Effector memory CD4-positive, alpha-beta T cell (primary cell): Measurements from ENCODE around the gene MELK.

ENCODE experiments used
- DNase-seq, 3 donors: peaks; one replicate each; pipeline ENCODE4 v3.0.0-alpha.2; 2020
- H3K27ac ChIP-seq: 2 replicates; pipeline ENCODE4 v1.7.0; 2013; ENCODE audit warnings: mild to moderate bottlenecking, low read length, moderate library complexity; ENCODE audit not compliant: insufficient read depth, poor library complexity, severe bottlenecking
- H3K27me3 ChIP-seq: replicated peaks from 2 replicates; pipeline ENCODE4 v1.7.0; 2013; ENCODE audit warnings: mild to moderate bottlenecking, low read length; ENCODE audit not compliant: insufficient read depth, control insufficient read depth, poor library complexity, severe bottlenecking
- H3K36me3 ChIP-seq: 2 replicates; pipeline ENCODE4 v1.7.0; 2013; ENCODE audit warnings: mild to moderate bottlenecking, low read length, moderate library complexity; ENCODE audit not compliant: control insufficient read depth, insufficient read depth
- H3K4me1 ChIP-seq: 2 replicates; pipeline ENCODE4 v1.7.0; 2013; ENCODE audit warnings: low read length, mild to moderate bottlenecking; ENCODE audit not compliant: control insufficient read depth, insufficient read depth, poor library complexity, severe bottlenecking
- H3K4me3 ChIP-seq: 2 replicates; pipeline ENCODE4 v1.7.0; 2013; ENCODE audit warnings: low read length, low read depth, mild to moderate bottlenecking; ENCODE audit not compliant: insufficient read depth, poor library complexity, severe bottlenecking
- H3K9me3 ChIP-seq: 2 replicates; pipeline ENCODE4 v1.7.0; 2013; ENCODE audit warnings: mild to moderate bottlenecking, low read length, moderate library complexity; ENCODE audit not compliant: control insufficient read depth

The MELK gene

GRCh38 chr9:36603006-36603405 lies 30.3 kb downstream of the MELK start:
- Histone ChIP-seq H3K27ac (no peak overlapping the region), H3K36me3 (no peaks in the 10 kb centered on the region), H3K4me3 (no peak overlapping the region), H3K9me3 (no peaks in the 10 kb centered on the region), H3K4me1 (no peaks in the 10 kb centered on the region), H3K27me3 (no peaks in the 10 kb centered on the region)
- no peak for DNase-seq

- H3K27me3 ChIP-seq: no peaks in the 10 kb centered on the region
- no peak overlapping the region for H3K27ac ChIP-seq
- no peaks in the 10 kb centered on the region for H3K4me1 ChIP-seq
- no peak overlapping the region for H3K4me3 ChIP-seq
- no peaks in the 10 kb centered on the region for H3K9me3 ChIP-seq
- H3K36me3 ChIP-seq: no peaks in the 10 kb centered on the region
- DNase-seq: no peak
These were observed 36.6 kb downstream of the MELK start for GRCh38 chr9:36609306-36609705.

- Histone ChIP-seq H3K4me3 (no peak overlapping the region), H3K36me3 (no peaks in the 10 kb centered on the region), H3K9me3 (no peaks in the 10 kb centered on the region), H3K4me1 (no peaks in the 10 kb centered on the region), H3K27me3 (no peaks in the 10 kb centered on the region), H3K27ac (no peak overlapping the region)
- no peak for DNase-seq
These were observed 49.4 kb downstream of the MELK start for GRCh38 chr9:36622121-36622520.

- DNase-seq: no peak
- H3K9me3 ChIP-seq: no peaks in the 10 kb centered on the region
- H3K27me3 ChIP-seq: no peaks in the 10 kb centered on the region
- no peaks in the 10 kb centered on the region for H3K36me3 ChIP-seq
- no peak overlapping the region for H3K4me3 ChIP-seq
- H3K4me1 ChIP-seq: no peaks in the 10 kb centered on the region
- no peak overlapping the region for H3K27ac ChIP-seq
These were observed 50.6 kb downstream of the MELK start for GRCh38 chr9:36623280-36623679.

- Histone ChIP-seq H3K27ac (no peak overlapping the region), H3K27me3 (no peaks in the 10 kb centered on the region), H3K36me3 (no peaks in the 10 kb centered on the region), H3K4me3 (no peak overlapping the region), H3K4me1 (no peaks in the 10 kb centered on the region), H3K9me3 (no peaks in the 10 kb centered on the region)
- no peak for DNase-seq
These were observed 52.4 kb downstream of the MELK start for GRCh38 chr9:36625006-36625615.

- no peaks in the 10 kb centered on the region for H3K9me3 ChIP-seq
- H3K36me3 ChIP-seq: no peaks in the 10 kb centered on the region
- no peaks in the 10 kb centered on the region for H3K4me1 ChIP-seq
- H3K27me3 ChIP-seq: no peaks in the 10 kb centered on the region
- DNase-seq: no peak
- H3K4me3 ChIP-seq: no peak overlapping the region
- no peak overlapping the region for H3K27ac ChIP-seq
These were observed 60.2 kb downstream of the MELK start for GRCh38 chr9:36632892-36633291.

GRCh38 chr9:36637491-36638270 lies 65.0 kb downstream of the MELK start:
- no peaks in the 10 kb centered on the region for H3K27me3 ChIP-seq

GRCh38 chr9:36640771-36641381 lies 68.2 kb downstream of the MELK start:
- no peaks in the 10 kb centered on the region for H3K27me3 ChIP-seq
- H3K9me3 ChIP-seq: no peaks in the 10 kb centered on the region
- no peaks in the 10 kb centered on the region for H3K4me1 ChIP-seq
- no peak overlapping the region for H3K27ac ChIP-seq
- H3K36me3 ChIP-seq: no peaks in the 10 kb centered on the region
- no peak overlapping the region for H3K4me3 ChIP-seq
- no peak for DNase-seq

More at GRCh38 chr9:36637491-36638270, 65.0 kb downstream of the MELK start:
- no peak for DNase-seq
- Histone ChIP-seq H3K36me3 (no peaks in the 10 kb centered on the region), H3K4me3 (no peak overlapping the region), H3K4me1 (no peaks in the 10 kb centered on the region), H3K9me3 (no peaks in the 10 kb centered on the region), H3K27ac (no peak overlapping the region)

GRCh38 chr9:36642817-36643216 lies 70.1 kb downstream of the MELK start:
- Histone ChIP-seq H3K4me3 (no peak overlapping the region), H3K27ac (no peak overlapping the region), H3K27me3 (no peaks in the 10 kb centered on the region), H3K9me3 (no peaks in the 10 kb centered on the region), H3K4me1 (no peaks in the 10 kb centered on the region), H3K36me3 (no peaks in the 10 kb centered on the region)
- no peak for DNase-seq

- no peak overlapping the region for H3K27ac ChIP-seq
- no peaks in the 10 kb centered on the region for H3K9me3 ChIP-seq
- no peaks in the 10 kb centered on the region for H3K27me3 ChIP-seq
- no peaks in the 10 kb centered on the region for H3K36me3 ChIP-seq
- no peaks in the 10 kb centered on the region for H3K4me1 ChIP-seq
- DNase-seq: no peak
- H3K4me3 ChIP-seq: no peak overlapping the region
These were observed 84.1 kb downstream of the MELK start for GRCh38 chr9:36656842-36657241.
